Right ventricle myocardium superior (tissue), 1 donor: ENCODE results near the gene HRK. TPM values are rescaled to one million over a fixed set of nuclear protein-coding genes. Genes with fewer than 3 reads are reported as not detected.

Source experiments
- ATAC-seq: fragments of 200-7000 bp; cut with Tn5 transposase; one replicate; pipeline ENCODE4 v1.9.1; 2020; ENCODE audit warnings: mild to moderate bottlenecking; ENCODE audit not compliant: poor library complexity
- DNase-seq: peaks from one replicate; pipeline ENCODE4 v3.0.0-alpha.2; 2020
- intact Hi-C: fragments of 100-400 bp; cut with DNase I; formaldehyde crosslinking; loops from one replicate; pipeline ENCODE4 v1.11.2; 2022
- total RNA-seq: library from RNA; stranded (reverse); fragmentation: NEBNext Ultra II Directional; extraction: Animal tissue kit (Norgen Biotek cat#: 25700); gene quantifications from one replicate; pipeline ENCODE4 v1.2.1, GENCODE V29; 2021
- donor health status: DM: no; HTN: yes; CAD: no; lungs with severe emphysema.

The HRK gene
- total RNA-seq, 1 donor from 2014 or later, result 0.27 TPM

DNA sequence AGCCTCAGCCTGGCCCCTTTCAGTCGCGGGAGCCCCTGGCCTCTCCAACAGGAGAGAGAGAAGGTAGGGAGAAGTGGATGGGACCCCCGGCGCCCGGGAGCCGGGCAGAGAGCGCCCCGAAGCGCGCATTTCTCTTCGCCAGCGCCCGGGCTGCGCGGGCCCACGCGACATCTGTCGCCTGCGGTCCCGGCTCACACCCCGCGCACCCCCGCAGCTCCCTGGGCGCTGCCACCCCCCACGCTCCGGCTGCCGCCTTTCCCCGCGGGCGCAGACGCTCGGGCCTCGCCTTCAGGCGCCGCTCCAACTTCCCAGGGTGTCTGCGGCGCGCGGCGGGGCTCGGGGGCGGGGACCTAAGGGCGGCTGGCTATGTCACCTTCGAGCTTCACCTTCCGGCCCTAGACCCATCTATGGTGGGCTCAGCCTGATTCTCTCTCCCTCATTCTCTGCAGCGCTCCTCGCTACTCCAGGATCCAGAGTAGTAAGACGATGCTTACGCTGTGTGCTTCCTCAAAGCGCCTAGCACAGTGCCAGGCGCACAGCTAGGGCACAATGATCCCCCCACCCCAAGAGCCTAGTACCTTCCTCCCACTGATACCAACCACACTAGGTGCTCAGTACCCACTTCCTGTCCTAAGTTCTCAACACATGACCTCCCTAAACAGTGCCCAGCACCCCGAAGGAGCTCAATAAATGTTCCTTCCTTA lies 1.6 kb downstream of the HRK start:
- no peak for ATAC-seq
- no peak for DNase-seq
- intact Hi-C loops, result loop anchor here (5.0 kb wide), 1 partner anchor 177 kb away; no protein-coding TSS in a partner anchor

DNA sequence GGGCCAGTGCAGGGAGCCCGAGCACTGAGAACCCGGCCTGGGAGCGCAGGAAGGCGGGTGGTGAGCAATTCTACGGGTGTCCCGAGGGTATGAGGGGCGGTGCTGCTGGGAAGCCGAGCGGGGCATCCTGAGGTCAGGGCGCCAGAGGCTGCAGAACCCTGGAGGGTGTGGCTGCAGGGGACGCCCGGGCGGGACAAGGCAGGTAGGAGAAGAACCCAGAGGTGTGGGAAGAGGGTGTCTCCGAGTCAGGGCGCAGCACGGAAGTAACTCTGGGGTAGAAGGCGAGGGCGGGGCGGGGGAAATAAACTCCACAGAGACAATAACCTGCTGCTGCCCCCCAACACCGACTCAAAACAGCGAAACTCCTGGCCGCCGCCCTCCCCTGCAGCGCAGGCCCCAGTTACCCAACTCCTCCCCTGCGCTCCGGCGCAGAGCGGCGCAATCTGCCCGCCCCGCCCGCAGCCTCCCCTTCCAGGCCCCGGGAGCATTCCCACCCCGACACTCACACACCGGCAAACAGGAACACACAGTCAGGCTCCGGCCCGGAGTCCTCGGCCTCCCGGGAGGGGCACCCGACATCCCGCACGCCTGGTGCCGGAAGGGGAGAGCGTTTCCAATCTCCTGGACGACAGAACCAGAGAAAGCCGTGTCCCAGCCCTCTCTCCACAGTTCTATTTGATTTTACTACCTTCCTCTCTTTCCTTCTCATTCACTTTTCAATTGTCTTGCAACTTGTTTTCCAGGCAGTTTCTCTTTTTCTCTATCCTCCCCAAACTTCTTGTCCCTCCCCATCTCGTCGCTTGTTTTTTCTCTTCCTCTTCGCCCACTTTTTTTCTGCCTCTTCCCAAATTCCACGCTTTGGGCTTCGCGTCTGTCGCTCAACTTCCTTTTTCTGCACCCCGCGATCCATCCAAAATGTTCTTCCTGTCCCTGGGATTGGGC lies 2.4 kb downstream of the HRK start:
- intact Hi-C loops, result no loop called here
- DNase-seq, result no peak
- ATAC-seq, result no peak

DNA sequence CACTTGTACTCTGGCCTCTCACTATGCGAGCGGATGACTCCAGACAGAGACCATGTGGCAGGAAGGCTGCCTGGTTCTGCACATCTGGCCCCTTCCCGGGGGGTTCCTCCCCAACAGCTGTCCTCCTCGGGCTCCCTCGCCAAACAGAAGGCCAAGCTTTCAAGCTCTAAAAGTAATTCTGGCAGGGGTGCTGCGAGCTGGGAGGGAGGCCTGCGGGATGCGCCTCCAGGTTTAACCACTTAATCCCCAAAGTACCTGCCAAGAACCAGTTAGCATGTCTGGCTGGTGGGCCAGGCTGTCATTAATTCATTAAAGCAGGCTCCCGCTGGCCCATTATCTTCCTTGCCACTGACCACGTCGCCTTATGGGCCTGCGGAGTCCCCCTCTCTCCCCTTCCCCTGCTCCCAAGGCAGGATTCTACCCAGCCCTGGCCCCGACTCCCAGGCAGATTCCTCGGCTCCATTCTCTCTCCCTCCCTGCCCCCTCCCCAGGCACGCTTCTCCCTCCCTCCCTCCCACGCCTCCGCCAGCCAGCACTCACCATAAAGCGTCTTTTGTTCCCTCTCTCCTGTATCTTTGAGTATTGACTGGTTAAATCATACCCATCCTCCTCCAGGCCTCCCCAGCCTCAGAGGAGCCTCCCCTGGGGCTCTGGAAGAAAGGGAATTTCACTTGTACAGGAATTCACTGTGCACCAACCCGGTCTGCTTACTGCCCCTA lies 4.9 kb downstream of the HRK start:
- DNase-seq, result no peak
- intact Hi-C loops, result no loop called here
- no peak for ATAC-seq

DNA sequence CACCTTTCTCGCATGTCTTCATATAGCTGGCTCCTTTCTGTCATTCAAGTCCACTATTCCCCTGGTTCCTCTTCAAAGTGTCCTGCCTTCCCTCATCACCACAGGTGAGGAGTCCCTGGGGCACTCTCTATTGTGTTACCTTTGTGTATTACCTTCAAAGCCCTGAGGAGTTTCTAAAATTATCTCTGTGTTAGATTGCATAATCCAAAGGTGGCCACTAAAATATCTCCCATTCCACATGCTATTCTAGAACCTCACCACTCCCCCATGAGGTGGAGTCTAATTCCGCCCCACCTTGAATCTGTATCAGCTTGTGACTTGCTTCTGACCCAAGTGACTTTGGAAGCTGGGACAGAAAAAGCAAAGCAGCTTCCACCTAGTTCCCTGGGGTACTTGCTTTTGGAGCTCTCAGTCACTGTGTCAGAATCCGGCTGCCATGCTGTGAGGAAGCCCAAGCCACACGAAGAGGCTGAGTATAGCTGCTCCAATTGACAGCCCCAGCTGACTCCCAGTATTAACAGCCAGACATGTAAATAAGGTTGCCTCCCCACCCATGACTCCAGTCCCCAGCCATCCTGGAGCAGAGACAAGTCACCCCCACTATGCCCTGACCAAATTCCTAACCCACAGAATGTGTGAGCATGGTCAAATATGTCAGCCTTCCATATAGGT lies 6.8 kb downstream of the HRK start:
- intact Hi-C loops, result no loop called here
- ATAC-seq (no peak), DNase-seq (no peak)

DNA sequence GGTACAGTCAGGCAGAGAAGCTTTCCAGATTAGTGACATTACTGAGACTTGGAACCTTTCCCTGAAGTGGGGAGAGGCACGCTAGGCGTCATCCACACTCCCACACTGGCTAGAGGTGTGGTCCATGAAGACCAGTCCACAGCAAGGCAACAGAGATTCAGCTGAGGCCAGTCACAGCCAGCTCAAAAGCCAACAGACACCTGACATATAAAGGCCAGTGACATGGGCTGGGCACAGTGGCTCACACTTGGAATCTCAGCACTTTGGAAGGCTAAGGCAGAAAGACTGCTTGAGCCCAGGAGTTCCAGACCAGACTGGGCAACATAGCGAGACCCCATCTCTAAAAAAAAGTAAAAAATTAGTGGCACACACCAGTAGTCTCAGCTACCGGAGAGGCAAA lies 10.9 kb downstream of the HRK start:
- ATAC-seq, result no peak
- intact Hi-C loops, result no loop called here
- no peak for DNase-seq

DNA sequence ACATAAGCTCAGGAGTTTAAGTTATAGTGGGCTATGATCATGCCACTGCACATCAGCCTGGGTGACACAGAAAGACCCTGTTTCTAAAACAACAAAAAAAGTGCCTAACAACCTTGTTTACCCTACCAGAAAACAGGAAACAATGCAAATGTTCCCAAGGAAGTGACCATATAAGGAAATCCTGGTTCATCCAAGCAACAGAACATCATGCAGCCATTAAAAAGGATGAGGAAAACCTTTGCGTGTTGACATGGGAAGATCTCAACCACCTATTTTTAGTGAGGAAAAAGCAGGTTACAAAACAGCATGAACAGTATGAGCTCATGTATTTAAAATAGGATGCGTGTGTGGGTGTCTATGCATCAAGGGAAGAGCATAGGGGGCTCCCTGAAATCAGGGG lies 13.7 kb downstream of the HRK start:
- intact Hi-C loops, result no loop called here
- DNase-seq, result no peak
- no peak for ATAC-seq

DNA sequence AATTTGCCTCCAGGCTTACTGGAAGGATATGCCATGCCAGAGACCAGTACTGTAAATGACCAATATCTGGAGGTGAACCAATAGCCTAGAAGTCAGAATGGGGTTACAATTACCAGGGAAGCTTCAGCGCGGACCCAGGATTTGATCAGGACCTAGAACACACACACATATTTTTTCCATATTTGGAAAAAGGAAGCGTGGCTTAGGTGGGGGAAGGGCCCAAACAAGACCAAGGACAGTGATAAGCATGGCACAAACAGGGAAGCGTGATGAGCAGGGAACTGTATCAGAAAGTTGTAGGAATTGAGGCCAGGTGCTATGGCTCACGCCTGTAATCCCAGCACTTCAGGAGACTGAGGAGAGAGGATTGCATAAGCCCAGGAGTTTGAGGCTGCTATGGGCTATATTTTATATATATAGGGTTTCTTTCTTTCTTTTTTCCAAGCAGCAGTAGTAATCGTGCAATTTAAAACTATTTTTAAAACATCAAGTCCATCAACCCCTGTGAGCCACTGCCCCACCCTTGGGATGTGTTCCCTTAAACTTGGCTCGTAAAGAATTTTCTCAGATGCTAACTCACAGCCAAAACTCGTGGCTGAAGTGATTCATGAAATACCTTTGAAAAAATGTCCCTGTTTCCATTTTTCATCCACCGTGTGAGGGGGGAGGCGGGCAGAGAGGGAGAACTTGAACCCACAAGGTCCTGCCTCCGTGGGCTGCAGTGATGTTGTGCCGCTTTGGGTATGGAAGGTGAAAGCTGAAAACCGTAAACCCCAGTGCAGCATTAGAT lies 16.7 kb downstream of the HRK start:
- DNase-seq (no peak), ATAC-seq (no peak)
- intact Hi-C loops, result no loop called here

DNA sequence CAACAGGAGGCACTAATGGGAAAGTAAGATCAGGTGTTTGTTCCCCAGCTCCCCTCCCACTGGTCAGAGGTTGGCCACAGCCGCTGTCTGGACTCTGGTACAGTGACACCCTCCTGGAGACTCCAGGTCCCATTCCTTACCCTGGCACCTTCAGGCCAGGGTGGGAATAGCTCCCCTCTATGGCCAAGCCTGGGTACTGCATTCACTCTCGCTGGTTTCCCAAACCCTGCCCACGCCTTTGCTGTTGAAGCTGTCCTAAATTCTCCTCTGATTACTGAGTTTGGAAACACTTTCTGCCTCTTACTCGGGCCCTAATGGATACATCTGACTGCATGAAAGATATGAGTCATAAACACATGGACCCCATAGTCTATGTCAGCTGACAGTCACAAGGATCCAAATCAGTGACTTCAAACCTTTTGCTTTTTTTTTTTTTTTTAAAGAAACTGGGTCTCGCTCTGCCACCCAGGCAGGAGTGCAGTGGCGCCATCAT lies 17.9 kb downstream of the HRK start:
- DNase-seq (no peak), ATAC-seq (no peak)
- intact Hi-C loops, result no loop called here

DNA sequence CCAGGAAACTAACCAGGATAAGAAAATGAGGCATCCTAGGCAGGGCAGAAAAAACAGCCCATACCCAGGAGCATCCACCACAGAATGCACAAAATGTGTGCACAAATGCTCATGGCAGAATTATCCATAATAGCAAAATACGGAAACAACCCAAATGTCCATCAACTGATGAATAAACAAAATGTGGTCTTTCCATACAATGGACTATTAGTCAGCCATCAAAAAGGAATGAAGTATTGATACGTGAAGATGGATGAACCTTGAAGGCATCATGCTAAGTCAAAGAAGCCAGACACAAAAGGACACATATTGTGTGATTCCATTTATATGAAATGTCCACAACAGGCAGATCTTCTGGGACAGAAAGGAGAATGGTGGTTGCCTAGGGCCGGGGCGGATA lies 19.1 kb downstream of the HRK start:
- intact Hi-C loops, result no loop called here
- no peak for ATAC-seq
- no peak for DNase-seq

DNA sequence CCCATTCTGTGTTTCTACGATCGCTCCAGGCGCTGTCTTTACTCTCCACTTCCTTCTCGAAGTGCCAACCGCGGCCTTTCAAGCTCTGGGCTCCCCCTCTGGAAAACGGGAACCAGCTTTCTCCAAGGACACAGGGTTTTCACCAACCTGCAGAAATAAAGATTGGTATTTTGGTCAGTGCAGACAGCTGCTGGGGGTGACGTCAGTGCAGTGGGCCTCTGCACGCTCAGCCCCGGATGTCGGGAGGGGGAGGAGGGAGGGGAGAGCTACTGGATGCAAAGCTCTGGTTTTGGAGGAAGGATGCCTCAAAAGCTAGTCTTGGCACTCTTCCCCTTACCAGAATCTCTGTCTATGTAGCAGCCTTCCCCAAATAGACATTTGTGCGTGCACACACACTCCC lies 19.9 kb downstream of the HRK start:
- intact Hi-C loops, result no loop called here
- ATAC-seq (peak; percentile 68), DNase-seq (peak; percentile 56)

DNA sequence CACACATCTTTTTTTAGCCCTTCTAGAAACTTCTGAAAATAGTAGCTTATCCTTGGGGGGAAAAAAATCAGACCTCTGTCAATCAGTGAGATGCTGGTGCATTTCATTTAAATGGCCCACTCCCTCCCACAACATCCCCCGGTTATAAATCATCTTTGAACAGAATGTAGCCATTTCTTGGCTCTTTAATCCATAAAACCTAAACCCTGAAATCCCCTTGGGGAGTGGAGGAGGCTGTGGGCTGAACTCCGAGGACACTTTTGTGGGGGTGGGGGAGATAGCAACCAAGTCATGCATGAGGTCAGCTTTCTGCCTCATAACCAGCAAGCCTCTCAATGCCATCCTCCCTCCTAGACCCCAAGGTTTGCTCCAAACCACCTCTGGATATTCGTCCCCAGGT lies 21.0 kb downstream of the HRK start:
- no peak for ATAC-seq
- intact Hi-C loops, result no loop called here
- no peak for DNase-seq

DNA sequence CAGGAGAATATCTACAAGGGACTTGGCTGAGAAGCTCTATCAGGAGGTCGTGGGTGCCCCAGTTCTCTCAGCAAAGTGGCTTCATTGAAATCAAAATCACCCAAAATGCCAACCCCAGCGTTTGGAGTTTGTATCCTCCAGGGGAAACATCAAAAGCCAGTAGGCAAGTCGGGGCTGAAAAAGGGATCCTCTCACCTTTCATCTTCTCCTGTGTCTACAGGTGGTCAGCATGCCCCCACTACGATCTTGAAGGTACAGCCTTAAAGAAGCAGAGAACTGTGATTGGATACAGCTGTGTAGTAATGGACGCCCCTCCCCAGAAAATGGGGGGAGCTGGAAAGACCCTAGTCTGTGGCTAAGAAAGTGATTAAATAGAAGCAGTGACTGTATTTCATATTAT lies 22.2 kb downstream of the HRK start:
- ATAC-seq (no peak), DNase-seq (no peak)
- intact Hi-C loops, result no loop called here

DNA sequence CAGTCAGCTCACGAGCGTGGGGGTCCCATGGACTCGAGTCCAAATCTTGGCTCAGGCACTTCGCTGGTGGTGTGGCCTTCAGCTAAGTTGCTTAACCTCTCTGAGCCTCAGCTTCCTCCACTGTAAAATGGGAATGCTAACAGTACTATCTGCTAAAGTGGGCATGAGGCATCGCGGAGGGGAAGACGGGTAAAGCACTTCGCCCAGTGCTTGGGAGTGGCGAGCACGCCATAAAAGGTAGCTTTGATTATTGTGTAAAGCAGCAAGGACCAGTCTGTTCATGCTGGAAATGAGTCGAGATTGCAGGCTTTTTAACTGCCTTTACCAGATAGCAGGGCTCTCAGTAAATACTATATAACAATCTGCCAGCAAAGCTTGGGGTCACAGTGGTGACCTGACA lies 24.5 kb downstream of the HRK start:
- DNase-seq (no peak), ATAC-seq (no peak)
- intact Hi-C loops, result no loop called here

DNA sequence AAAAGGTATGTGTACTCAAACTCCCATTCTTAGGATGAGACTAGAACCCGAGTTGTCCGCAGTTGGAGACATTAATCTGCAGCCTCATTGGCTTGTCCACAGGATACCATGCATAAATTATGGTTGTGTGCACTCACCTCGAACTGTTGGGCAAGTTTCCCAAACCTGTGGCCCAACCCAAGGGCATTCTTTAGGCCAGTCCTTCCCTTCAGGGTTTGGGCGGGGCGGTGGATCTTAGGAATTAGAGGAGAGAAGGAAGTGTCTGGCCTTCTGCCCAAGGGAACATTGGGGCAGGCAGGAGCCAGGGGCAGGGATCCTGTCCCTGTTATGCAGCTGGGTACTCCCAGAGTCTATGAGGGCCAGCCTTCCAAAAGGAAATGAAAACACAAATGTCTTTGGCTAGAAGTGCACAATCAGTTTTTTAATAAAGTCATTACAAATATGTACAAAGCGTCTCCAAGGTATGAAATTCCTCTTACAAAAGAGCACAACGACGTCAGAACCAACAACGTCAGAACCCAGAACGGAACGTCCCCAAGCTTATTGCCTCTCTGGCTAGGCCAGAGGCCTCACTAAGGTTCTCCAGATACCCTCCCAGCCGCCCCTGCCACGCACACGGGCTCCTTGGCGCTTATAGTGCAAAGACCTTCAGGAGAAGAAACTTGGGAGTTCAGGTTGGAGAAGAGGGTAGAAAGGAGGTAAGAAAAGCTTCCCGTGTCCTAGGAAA lies 25.3 kb downstream of the HRK start:
- no peak for DNase-seq
- no peak for ATAC-seq
- intact Hi-C loops, result no loop called here

DNA sequence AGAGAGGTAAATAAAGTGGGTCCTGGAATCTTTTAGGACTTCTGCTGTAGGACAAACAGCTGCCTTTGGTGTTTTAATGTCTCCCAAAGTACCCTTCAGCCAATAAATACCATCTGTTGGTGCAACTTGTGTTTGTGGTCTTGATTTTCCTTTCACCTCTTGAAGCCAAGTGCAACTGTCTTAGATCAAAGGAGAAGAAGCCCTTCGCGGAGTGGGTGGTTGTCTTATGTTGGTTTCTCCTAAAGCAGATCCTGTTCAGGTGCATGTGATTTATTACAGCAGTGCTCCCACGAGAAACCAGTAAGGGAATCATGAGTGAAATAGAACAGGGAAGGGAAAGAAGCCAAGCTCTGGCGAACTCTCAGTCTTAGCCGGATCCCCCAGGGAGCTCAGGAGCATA lies 27.7 kb downstream of the HRK start:
- no peak for ATAC-seq
- intact Hi-C loops, result no loop called here

DNA sequence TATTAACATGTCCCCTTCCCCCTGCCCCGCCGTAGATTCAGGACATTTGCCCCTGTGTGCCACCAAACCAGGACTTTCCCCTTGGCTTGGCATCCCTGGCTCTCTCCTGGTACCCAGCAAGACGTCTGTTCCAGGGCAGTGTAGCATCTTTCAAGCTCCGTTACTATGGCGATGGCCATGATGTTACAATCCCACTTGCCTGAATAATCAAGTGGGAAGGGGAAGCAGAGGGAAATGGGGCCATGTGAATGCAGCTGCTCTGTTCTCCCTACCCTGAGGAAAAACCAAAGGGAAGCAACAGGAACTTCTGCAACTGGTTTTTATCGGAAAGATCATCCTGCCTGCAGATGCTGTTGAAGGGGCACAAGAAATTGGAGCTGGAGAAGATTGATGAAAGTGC lies 28.9 kb downstream of the HRK start:
- intact Hi-C loops, result no loop called here
- ATAC-seq (no peak), DNase-seq (no peak)

More for the DNA sequence above, 27.7 kb downstream of the HRK start:
- DNase-seq, result no peak

DNA sequence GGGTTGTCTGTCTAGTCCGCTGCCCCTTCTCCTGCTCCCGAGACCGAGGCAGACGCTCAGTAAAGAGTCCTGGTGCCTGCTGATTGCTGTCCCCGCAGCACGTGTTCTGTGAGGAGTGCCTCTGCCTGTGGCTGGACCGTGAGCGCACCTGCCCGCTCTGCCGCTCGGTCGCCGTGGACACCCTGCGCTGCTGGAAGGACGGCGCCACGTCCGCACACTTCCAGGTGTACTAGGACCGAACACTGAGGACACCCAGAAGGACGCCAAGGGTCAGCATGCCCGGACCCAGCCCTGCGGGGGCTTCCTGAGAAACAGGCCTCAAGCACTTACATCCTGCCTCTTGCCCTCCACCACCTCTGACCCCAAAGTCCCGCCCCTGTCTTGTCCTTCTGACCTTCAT lies 32.0 kb downstream of the HRK start:
- ATAC-seq (no peak), DNase-seq (no peak)
- intact Hi-C loops, result no loop called here

DNA sequence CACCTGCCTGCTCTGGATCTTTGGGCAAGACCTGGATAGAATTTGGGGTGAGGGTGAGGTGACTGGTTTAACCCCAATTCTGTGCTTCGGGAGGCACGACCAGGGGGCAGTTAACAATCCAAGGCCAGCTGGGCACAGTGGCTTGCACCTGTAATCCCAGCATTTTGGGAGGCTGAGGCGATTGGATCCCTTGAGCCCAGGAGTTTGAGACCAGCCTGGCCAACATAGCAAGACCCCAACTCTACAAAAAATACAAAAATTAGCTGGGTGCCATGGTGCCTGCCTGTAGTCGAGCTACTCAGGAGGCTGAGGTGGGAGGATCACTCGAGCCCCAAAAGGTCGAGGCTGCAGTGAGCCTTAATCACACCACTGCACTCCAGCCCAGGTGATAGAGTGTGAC lies 38.2 kb downstream of the HRK start:
- intact Hi-C loops, result no loop called here
- ATAC-seq (no peak), DNase-seq (no peak)
